Measurements from ENCODE around the gene SLC19A1. TPM values are rescaled to one million over a fixed set of nuclear protein-coding genes. Genes with fewer than 3 reads are reported as not detected.

The SLC19A1 gene
- total and polyA plus RNA-seq, 4 donors = 8.4 to 28.0 (median 13.0) TPM

DNA sequence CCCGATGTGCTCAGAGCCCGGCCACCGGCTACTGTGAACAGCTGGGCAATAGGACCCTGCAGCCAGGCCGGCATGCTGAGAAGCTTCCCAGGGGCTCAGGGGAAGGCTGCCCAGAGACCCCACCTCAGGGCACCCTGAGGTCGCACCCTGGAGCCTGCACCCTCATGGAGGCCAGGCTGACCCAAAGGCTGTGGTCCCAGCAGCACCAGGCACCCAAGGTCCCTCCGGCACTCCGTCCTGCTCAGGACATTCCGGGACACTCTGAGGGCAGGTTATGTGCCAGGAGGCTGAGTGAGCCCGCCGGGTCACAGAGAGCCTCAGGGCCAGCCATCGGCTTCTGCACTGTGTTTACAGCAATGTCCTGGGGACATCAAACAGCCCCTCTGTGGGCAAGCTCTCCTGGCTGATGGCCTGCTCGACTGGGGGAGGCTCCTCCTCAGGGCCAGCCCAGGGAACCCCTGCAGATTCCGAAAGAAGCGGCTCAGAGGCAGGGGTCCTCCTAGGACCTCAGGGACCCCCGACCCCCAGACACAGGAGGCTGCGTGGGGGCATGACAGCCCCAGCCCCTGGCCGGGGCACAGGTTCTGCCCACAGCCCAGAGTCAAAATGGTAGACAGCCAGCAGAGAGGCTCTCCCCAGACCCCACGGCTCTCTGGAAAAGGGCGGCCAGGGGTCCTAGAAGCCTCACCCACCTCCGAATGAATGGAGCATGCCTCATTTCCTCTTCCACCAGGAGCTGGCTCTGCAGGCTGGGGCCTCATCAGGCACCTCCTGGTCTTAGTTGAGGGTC, 8.2 kb downstream of the SLC19A1 start:
- no peak overlapping the region for H3K9ac ChIP-seq (ENCODE audit: low read depth in 1 of 2, low read length in 2 of 2)
- peaks cover 0 to 9% (median 4%) of the 10 kb centered on the region in 4 donors for H3K36me3 ChIP-seq (ENCODE audit: control insufficient read depth in 4 of 4, insufficient read depth in 3 of 4, low read depth in 1 of 4, low read length in 3 of 4)
- H3K27me3 ChIP-seq (ENCODE audit: control insufficient read depth in 4 of 4, insufficient read depth in 4 of 4, low read length in 3 of 4) = no peaks in the 10 kb centered on the region
- H3K4me3 ChIP-seq (ENCODE audit: low read depth in 1 of 3, low read length in 3 of 3) = peak overlapping the region in 1 of 3 donors; percentile 5
- TF ChIP-seq EGR1 (IDR thresholded peaks at IDR 0.05; ENCODE audit: low read depth in 2 of 2) (no peak), FOXA1 (IDR thresholded peaks at IDR 0.05) (no peak), FOXA2 (IDR thresholded peaks at IDR 0.05) (no peak), TAF1 (conservative IDR thresholded peaks at IDR 0.05) (no peak), SP1 (IDR thresholded peaks at IDR 0.05) (no peak), HNF4A (conservative IDR thresholded peaks at IDR 0.05) (no peak)
- TF ChIP-seq, protein P1, sequence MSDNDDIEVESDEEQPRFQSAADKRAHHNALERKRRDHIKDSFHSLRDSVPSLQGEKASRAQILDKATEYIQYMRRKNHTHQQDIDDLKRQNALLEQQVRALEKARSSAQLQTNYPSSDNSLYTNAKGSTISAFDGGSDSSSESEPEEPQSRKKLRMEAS (IDR thresholded peaks at IDR 0.05) = no peak
- no peak for DNase-seq (ENCODE audit: low spot score)
- no peaks in the 10 kb centered on the region for H3K9me3 ChIP-seq (ENCODE audit: control insufficient read depth in 4 of 4, low read length in 3 of 4)
- WGBS = 37% methylated on average over 20 of the region's 20 CpGs
- peak overlapping the region; percentile 72 to 87 for H3K27ac ChIP-seq (ENCODE audit: low read depth in 1 of 2, low read length in 2 of 2)
- peaks cover 18 to 47% (median 34%) of the 10 kb centered on the region in 4 donors for H3K4me1 ChIP-seq (ENCODE audit: control insufficient read depth in 4 of 4, insufficient read depth in 4 of 4, low read length in 3 of 4)

DNA sequence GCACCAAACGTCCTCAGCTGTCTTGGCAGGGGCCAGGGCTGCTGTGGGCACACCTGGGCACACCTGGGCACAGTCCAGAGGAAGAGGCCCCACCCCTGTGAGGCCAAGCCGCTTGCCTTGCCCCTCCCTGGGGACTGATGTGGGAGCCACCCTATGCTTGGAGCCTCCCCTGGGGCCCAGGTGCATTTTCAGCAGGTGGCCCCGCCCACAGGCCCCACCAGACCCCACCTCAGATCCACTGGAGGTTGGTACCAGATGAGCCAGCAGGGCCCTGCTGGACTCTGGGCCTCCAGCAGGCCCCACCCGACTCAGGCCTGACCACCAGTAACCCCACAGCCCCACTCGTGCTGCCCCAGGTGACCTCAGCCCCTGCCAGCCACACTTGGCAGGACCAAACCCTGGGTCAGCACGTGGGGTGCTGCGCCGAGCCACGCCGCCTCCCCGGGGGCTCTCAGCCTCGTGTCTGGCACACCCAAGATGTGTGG, 8.8 kb downstream of the SLC19A1 start:
- no peaks in the 10 kb centered on the region for H3K9me3 ChIP-seq (ENCODE audit: control insufficient read depth in 4 of 4, low read length in 3 of 4)
- no peak overlapping the region for H3K9ac ChIP-seq (ENCODE audit: low read depth in 1 of 2, low read length in 2 of 2)
- peak overlapping the region; percentile 72 to 87 for H3K27ac ChIP-seq (ENCODE audit: low read depth in 1 of 2, low read length in 2 of 2)
- TF ChIP-seq, protein P2, sequence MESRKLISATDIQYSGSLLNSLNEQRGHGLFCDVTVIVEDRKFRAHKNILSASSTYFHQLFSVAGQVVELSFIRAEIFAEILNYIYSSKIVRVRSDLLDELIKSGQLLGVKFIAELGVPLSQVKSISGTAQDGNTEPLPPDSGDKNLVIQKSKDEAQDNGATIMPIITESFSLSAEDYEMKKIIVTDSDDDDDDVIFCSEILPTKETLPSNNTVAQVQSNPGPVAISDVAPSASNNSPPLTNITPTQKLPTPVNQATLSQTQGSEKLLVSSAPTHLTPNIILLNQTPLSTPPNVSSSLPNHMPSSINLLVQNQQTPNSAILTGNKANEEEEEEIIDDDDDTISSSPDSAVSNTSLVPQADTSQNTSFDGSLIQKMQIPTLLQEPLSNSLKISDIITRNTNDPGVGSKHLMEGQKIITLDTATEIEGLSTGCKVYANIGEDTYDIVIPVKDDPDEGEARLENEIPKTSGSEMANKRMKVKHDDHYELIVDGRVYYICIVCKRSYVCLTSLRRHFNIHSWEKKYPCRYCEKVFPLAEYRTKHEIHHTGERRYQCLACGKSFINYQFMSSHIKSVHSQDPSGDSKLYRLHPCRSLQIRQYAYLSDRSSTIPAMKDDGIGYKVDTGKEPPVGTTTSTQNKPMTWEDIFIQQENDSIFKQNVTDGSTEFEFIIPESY (IDR thresholded peaks at IDR 0.05) = no peak
- TF ChIP-seq JUND (IDR thresholded peaks at IDR 0.05) = no peak
- TF ChIP-seq GABPA (IDR thresholded peaks at IDR 0.05 in 1 of 2, conservative IDR thresholded peaks at IDR 0.05 in 1 of 2) = no peak
- no peak for TF ChIP-seq TAF1 (conservative IDR thresholded peaks at IDR 0.05)
- TF ChIP-seq RXRA (IDR thresholded peaks at IDR 0.05) = peak; percentile 23 to 37
- no peak overlapping the region for H3K4me3 ChIP-seq (ENCODE audit: low read depth in 1 of 3, low read length in 3 of 3)
- WGBS = 32% methylated on average over 12 of the region's 12 CpGs
- H3K27me3 ChIP-seq (ENCODE audit: control insufficient read depth in 4 of 4, insufficient read depth in 4 of 4, low read length in 3 of 4) = no peaks in the 10 kb centered on the region
- peaks cover 0 to 9% (median 4%) of the 10 kb centered on the region in 4 donors for H3K36me3 ChIP-seq (ENCODE audit: control insufficient read depth in 4 of 4, insufficient read depth in 3 of 4, low read depth in 1 of 4, low read length in 3 of 4)
- no peak for DNase-seq (ENCODE audit: low spot score)
- peaks cover 18 to 49% (median 36%) of the 10 kb centered on the region in 4 donors for H3K4me1 ChIP-seq (ENCODE audit: control insufficient read depth in 4 of 4, insufficient read depth in 4 of 4, low read length in 3 of 4)

DNA sequence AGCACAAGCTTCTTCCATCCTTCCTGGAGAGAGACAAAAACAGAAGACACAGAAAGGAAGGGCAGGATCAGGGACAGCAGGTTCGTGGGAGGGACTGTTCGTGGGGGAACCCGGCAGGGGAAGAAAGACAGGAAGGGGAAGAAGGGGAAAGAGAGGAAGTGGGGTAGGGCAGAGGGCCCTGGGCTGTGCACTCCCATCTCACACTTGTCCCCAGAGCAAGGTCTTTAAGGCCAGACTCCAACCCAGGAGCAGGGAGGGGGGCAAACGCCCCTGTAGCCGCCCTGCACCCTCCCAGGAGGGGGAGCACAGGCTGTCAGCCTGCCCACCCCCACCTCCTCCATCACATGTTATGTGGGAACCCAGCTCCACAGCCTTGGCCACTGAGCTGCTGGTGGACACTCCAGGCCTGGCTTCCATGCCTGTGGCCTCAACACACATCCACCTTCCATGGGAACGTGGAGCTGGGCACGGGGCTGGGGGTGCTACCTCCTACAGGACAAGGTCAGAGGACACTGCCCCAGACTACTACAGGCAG, 9.3 kb downstream of the SLC19A1 start:
- no peaks in the 10 kb centered on the region for H3K27me3 ChIP-seq (ENCODE audit: control insufficient read depth in 4 of 4, insufficient read depth in 4 of 4, low read length in 3 of 4)
- no peak overlapping the region for H3K4me3 ChIP-seq (ENCODE audit: low read depth in 1 of 3, low read length in 3 of 3)
- H3K9ac ChIP-seq (ENCODE audit: low read depth in 1 of 2, low read length in 2 of 2) = no peak overlapping the region
- peaks cover 23 to 54% (median 40%) of the 10 kb centered on the region in 4 donors for H3K4me1 ChIP-seq (ENCODE audit: control insufficient read depth in 4 of 4, insufficient read depth in 4 of 4, low read length in 3 of 4)
- WGBS = 67% methylated on average over 7 of the region's 7 CpGs
- H3K27ac ChIP-seq (ENCODE audit: low read depth in 1 of 2, low read length in 2 of 2) = peak overlapping the region; percentile 5 to 56
- H3K36me3 ChIP-seq (ENCODE audit: control insufficient read depth in 4 of 4, insufficient read depth in 3 of 4, low read depth in 1 of 4, low read length in 3 of 4) = peaks cover 0 to 9% (median 4%) of the 10 kb centered on the region in 4 donors
- no peak for DNase-seq (ENCODE audit: low spot score)
- no peaks in the 10 kb centered on the region for H3K9me3 ChIP-seq (ENCODE audit: control insufficient read depth in 4 of 4, low read length in 3 of 4)
- TF ChIP-seq NR2F2 (IDR thresholded peaks at IDR 0.05) (no peak), RAD21 (IDR thresholded peaks at IDR 0.05) (no peak), EGR1 (IDR thresholded peaks at IDR 0.05; ENCODE audit: low read depth in 2 of 2) (no peak), YY1 (IDR thresholded peaks at IDR 0.05) (no peak), SP1 (IDR thresholded peaks at IDR 0.05) (no peak), GABPA (IDR thresholded peaks at IDR 0.05 in 1 of 2, conservative IDR thresholded peaks at IDR 0.05 in 1 of 2) (no peak), HNF4A (conservative IDR thresholded peaks at IDR 0.05) (no peak), FOXA1 (IDR thresholded peaks at IDR 0.05) (no peak)
- TF ChIP-seq, protein P3, sequence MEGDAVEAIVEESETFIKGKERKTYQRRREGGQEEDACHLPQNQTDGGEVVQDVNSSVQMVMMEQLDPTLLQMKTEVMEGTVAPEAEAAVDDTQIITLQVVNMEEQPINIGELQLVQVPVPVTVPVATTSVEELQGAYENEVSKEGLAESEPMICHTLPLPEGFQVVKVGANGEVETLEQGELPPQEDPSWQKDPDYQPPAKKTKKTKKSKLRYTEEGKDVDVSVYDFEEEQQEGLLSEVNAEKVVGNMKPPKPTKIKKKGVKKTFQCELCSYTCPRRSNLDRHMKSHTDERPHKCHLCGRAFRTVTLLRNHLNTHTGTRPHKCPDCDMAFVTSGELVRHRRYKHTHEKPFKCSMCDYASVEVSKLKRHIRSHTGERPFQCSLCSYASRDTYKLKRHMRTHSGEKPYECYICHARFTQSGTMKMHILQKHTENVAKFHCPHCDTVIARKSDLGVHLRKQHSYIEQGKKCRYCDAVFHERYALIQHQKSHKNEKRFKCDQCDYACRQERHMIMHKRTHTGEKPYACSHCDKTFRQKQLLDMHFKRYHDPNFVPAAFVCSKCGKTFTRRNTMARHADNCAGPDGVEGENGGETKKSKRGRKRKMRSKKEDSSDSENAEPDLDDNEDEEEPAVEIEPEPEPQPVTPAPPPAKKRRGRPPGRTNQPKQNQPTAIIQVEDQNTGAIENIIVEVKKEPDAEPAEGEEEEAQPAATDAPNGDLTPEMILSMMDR (IDR thresholded peaks at IDR 0.05; ENCODE audit: low read depth, low read length, missing input control) = no peak
- TF ChIP-seq, protein P2 (IDR thresholded peaks at IDR 0.05) = no peak
- TF ChIP-seq, protein P4, sequence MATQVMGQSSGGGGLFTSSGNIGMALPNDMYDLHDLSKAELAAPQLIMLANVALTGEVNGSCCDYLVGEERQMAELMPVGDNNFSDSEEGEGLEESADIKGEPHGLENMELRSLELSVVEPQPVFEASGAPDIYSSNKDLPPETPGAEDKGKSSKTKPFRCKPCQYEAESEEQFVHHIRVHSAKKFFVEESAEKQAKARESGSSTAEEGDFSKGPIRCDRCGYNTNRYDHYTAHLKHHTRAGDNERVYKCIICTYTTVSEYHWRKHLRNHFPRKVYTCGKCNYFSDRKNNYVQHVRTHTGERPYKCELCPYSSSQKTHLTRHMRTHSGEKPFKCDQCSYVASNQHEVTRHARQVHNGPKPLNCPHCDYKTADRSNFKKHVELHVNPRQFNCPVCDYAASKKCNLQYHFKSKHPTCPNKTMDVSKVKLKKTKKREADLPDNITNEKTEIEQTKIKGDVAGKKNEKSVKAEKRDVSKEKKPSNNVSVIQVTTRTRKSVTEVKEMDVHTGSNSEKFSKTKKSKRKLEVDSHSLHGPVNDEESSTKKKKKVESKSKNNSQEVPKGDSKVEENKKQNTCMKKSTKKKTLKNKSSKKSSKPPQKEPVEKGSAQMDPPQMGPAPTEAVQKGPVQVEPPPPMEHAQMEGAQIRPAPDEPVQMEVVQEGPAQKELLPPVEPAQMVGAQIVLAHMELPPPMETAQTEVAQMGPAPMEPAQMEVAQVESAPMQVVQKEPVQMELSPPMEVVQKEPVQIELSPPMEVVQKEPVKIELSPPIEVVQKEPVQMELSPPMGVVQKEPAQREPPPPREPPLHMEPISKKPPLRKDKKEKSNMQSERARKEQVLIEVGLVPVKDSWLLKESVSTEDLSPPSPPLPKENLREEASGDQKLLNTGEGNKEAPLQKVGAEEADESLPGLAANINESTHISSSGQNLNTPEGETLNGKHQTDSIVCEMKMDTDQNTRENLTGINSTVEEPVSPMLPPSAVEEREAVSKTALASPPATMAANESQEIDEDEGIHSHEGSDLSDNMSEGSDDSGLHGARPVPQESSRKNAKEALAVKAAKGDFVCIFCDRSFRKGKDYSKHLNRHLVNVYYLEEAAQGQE (IDR thresholded peaks at IDR 0.05) = no peak
